Measurements from ENCODE around the gene ODF4.

DNA sequence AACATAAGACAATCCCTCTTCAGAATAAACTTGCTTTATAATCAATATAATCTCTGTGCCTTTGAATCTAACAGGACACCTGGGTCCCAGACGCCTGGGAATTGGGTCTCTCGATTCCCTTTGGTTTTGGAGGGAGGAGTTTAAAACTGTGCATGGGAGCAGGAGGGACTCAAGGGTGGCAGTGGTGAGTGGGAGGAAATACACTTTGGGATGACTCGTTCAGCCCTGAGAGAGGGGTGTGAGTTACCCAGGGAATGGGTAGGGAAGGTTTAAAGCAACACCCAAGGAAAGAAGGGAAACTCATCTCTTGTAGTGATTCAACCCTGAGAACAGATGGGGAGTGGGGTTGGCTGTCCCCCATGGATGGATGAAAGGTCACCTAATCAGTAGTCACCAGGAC, 49.6 kb upstream of the ODF4 start:
- TF ChIP-seq, protein P1, sequence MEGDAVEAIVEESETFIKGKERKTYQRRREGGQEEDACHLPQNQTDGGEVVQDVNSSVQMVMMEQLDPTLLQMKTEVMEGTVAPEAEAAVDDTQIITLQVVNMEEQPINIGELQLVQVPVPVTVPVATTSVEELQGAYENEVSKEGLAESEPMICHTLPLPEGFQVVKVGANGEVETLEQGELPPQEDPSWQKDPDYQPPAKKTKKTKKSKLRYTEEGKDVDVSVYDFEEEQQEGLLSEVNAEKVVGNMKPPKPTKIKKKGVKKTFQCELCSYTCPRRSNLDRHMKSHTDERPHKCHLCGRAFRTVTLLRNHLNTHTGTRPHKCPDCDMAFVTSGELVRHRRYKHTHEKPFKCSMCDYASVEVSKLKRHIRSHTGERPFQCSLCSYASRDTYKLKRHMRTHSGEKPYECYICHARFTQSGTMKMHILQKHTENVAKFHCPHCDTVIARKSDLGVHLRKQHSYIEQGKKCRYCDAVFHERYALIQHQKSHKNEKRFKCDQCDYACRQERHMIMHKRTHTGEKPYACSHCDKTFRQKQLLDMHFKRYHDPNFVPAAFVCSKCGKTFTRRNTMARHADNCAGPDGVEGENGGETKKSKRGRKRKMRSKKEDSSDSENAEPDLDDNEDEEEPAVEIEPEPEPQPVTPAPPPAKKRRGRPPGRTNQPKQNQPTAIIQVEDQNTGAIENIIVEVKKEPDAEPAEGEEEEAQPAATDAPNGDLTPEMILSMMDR (IDR thresholded peaks at IDR 0.05), result no peak
- TF ChIP-seq POLR2A (IDR thresholded peaks at IDR 0.05), result no peak
